ENCODE measurements around the gene SPOCD1.

DNA sequence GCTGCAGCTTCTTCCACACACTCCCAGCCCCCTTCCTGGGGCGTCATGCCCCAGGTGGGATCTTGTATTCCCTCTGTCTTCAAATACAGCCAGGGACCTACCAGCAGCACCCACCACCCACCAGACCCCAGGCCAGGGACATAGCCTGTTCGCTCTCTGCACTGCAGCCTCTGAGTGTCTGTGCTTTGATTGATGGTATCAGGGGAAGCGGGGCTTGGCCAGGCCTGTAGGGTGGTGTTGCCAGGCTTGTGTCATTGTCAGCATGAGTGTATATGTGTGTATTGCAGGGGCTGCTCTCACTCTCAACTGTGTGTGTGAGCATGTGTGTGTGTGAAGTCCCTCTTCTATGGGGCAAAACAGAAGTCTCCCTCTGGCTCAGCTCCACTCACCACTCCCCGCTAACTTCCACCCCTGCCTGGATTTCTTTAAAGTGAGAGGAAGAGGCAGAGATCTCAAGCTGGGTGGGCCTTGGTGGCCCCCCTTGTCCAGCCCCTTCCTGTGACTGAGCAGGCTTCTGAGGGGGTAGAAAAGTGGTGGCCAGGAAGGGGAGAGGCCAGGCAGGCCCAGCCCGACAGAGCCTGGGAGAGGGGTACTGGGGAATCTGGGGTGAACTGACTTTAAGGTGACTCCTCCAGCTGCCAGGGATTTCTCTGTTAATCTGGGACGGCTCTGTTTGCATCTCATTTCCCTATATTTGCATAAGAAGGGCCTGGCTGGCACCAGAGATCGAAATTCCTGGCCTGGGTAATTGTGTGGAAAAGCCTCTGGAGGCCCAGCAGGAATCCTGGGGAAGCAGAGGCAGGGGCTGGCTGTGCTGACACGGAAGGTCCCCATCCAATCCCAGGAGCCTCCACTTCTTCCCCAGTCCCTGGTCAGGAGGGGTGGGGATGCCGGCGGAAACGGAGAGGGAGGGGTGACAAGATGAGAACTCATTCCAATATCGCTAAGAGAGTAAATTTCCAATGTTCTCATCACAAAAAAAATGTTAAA is 33.1 kb downstream of the SPOCD1 start:
- TF ChIP-seq, protein P1, sequence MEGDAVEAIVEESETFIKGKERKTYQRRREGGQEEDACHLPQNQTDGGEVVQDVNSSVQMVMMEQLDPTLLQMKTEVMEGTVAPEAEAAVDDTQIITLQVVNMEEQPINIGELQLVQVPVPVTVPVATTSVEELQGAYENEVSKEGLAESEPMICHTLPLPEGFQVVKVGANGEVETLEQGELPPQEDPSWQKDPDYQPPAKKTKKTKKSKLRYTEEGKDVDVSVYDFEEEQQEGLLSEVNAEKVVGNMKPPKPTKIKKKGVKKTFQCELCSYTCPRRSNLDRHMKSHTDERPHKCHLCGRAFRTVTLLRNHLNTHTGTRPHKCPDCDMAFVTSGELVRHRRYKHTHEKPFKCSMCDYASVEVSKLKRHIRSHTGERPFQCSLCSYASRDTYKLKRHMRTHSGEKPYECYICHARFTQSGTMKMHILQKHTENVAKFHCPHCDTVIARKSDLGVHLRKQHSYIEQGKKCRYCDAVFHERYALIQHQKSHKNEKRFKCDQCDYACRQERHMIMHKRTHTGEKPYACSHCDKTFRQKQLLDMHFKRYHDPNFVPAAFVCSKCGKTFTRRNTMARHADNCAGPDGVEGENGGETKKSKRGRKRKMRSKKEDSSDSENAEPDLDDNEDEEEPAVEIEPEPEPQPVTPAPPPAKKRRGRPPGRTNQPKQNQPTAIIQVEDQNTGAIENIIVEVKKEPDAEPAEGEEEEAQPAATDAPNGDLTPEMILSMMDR (IDR thresholded peaks at IDR 0.05): no peak
- no peak for TF ChIP-seq POLR2A (IDR thresholded peaks at IDR 0.05)

Measured in adrenal gland (tissue), 5 donors.